A549 (cell line): Measurements from ENCODE around the gene SET. TPM values are rescaled to one million over a fixed set of nuclear protein-coding genes. Genes with fewer than 3 reads are reported as not detected.

Experiments used
- ATAC-seq, 2 experiments: fragments of 200-7000 bp in 1 of 2; fragments of >200 bp in 1 of 2; cut with Nextera tagmentation in 1 of 2; cut with Tn5 transposase in 1 of 2; 3 replicates each; pipeline versions ENCODE4 v1.8.0 to v1.9.1; 2018 to 2020; ENCODE audit warnings: mild to moderate bottlenecking in 1 of 2, moderate library complexity in 1 of 2
- CTCF ChIA-PET: fragments of 300-600 bp; sonication (Branson Sonifier 250); formaldehyde crosslinking; extraction: SDS; loops from one replicate; lab custom pipeline; 2021; ENCODE audit warnings: antibody characterized with exemption, inconsistent platforms; lab: Yijun Ruan, JAX
- POLR2A ChIA-PET: fragments of 350-600 bp; formaldehyde crosslinking; extraction: SDS; loops from one replicate; lab custom pipeline; 2021; ENCODE audit warnings: antibody characterized with exemption, inconsistent platforms; lab: Yijun Ruan, JAX
- DNase-seq, 2 experiments: peaks; one replicate each; pipeline versions ENCODE4 v3.0.0 to v3.0.0-alpha.2; 2011 to 2016; ENCODE audit warnings: low read depth in 1 of 2, low spot score in 1 of 2
- FAIRE-seq: peaks from 2 replicates; lab custom pipeline; 2011; peaks lifted over from hg19 to GRCh38; lab: Jason Lieb, UNC
- H3K27ac ChIP-seq, 2 experiments: fragments of >200 bp; sonication (Bioruptor Twin); formaldehyde crosslinking; 3 replicates each; pipeline ENCODE4 v1.5.1; 2016 to 2017
- H3K4me1 ChIP-seq: fragments of >200 bp; sonication (Bioruptor Twin); formaldehyde crosslinking; 3 replicates; pipeline ENCODE4 v1.6.1; 2016
- H3K4me2 ChIP-seq: fragments of >200 bp; sonication (Bioruptor Twin); formaldehyde crosslinking; 3 replicates; pipeline ENCODE4 v1.6.1; 2016
- H3K4me3 ChIP-seq: fragments of >200 bp; sonication (Bioruptor Twin); formaldehyde crosslinking; 3 replicates; pipeline ENCODE4 v1.5.1; 2016
- H3K9me3 ChIP-seq: fragments of >200 bp; sonication (Bioruptor Twin); formaldehyde crosslinking; 3 replicates; pipeline ENCODE4 v1.6.1; 2016
- ATOH8 ChIP-seq: fragments of 250-450 bp; sonication (Bioruptor Pico); IDR thresholded peaks from 2 replicates; pipeline ENCODE4 v1.5.0; 2020; ENCODE audit warnings: low read depth, mild to moderate bottlenecking, moderate library complexity
- BCL3 ChIP-seq: fragments of >200 bp; sonication (Bioruptor Twin); formaldehyde crosslinking; IDR thresholded peaks from 3 replicates; pipeline ENCODE4 v1.6.1; 2016
- CHD2 ChIP-seq: fragments of 150-350 bp; IDR thresholded peaks from 2 replicates; pipeline ENCODE4 v1.6.1; 2014; ENCODE audit warnings: low read length; ENCODE audit not compliant: partially characterized antibody
- CHD4 ChIP-seq: fragments of 200-600 bp; sonication (generic); IDR thresholded peaks from 2 replicates; pipeline ENCODE4 v1.6.1; 2016; ENCODE audit warnings: antibody characterized with exemption, mild to moderate bottlenecking, borderline replicate concordance
- CTCF ChIP-seq: fragments of >200 bp; sonication (Bioruptor Twin); formaldehyde crosslinking; IDR thresholded peaks from 3 replicates; pipeline ENCODE4 v1.5.1; 2016
- E2F6 ChIP-seq: IDR thresholded peaks from 2 replicates; pipeline ENCODE4 v1.6.1; 2012; ENCODE audit warnings: low read depth, borderline replicate concordance
- EHF ChIP-seq: fragments of 250-450 bp; sonication (Bioruptor Pico); IDR thresholded peaks from 2 replicates; pipeline ENCODE4 v1.5.0; 2020; ENCODE audit warnings: mild to moderate bottlenecking
- EHMT2 ChIP-seq: fragments of 200-600 bp; sonication (generic); IDR thresholded peaks from 2 replicates; pipeline ENCODE4 v1.6.1; 2016; ENCODE audit warnings: antibody characterized with exemption, low read depth, mild to moderate bottlenecking, moderate library complexity
- ELK1 ChIP-seq: fragments of 150-350 bp; IDR thresholded peaks from 2 replicates; pipeline ENCODE4 v1.6.1; 2014; ENCODE audit warnings: low read depth, mild to moderate bottlenecking, low read length
- ESRRA ChIP-seq: fragments of 150-350 bp; IDR thresholded peaks from 2 replicates; pipeline ENCODE4 v1.6.1; 2014; ENCODE audit warnings: mild to moderate bottlenecking, low read length, borderline replicate concordance
- FOSB ChIP-seq: fragments of 250-450 bp; sonication (Bioruptor Pico); IDR thresholded peaks from 2 replicates; pipeline ENCODE4 v1.5.0; 2020; ENCODE audit warnings: mild to moderate bottlenecking, moderate library complexity
- FOXS1 ChIP-seq: fragments of 250-450 bp; sonication (Bioruptor Pico); IDR thresholded peaks from 2 replicates; pipeline ENCODE4 v1.5.0; 2020; ENCODE audit warnings: mild to moderate bottlenecking, moderate library complexity
- GATA3 ChIP-seq: IDR thresholded peaks from 2 replicates; pipeline ENCODE4 v1.6.1; 2012; ENCODE audit warnings: borderline replicate concordance
- HOXB13 ChIP-seq: fragments of 250-450 bp; sonication (Bioruptor Pico); IDR thresholded peaks from 2 replicates; pipeline ENCODE4 v1.5.0; 2020; ENCODE audit warnings: low read depth, mild to moderate bottlenecking, moderate library complexity
- KDM1A ChIP-seq: fragments of 200-600 bp; sonication (generic); IDR thresholded peaks from 2 replicates; pipeline ENCODE4 v1.6.1; 2016; ENCODE audit warnings: low read depth, mild to moderate bottlenecking
- KDM5A ChIP-seq: fragments of 200-600 bp; sonication (generic); IDR thresholded peaks from 2 replicates; pipeline ENCODE4 v1.6.1; 2016; ENCODE audit warnings: antibody characterized with exemption, mild to moderate bottlenecking
- MYC ChIP-seq: IDR thresholded peaks from 2 replicates; pipeline ENCODE4 v1.6.1; 2012; ENCODE audit warnings: mild to moderate bottlenecking, inconsistent platforms, low read length, improper control_type of control experiment, borderline replicate concordance
- NFE2L2 ChIP-seq: fragments of 150-350 bp; conservative IDR thresholded peaks from 2 replicates; pipeline ENCODE4 v1.6.1; 2014; ENCODE audit warnings: low read length
- NPAS2 ChIP-seq: fragments of 250-450 bp; sonication (Bioruptor Pico); IDR thresholded peaks from 2 replicates; pipeline ENCODE4 v1.8.0; 2022; ENCODE audit warnings: mild to moderate bottlenecking, moderate library complexity, borderline replicate concordance
- NR3C1 ChIP-seq: fragments of >200 bp; sonication (Bioruptor Twin); formaldehyde crosslinking; IDR thresholded peaks from 3 replicates; pipeline ENCODE4 v1.6.1; 2017
- PHF8 ChIP-seq: fragments of 200-600 bp; sonication (generic); IDR thresholded peaks from 2 replicates; pipeline ENCODE4 v1.6.1; 2016; ENCODE audit warnings: low read depth, mild to moderate bottlenecking, antibody characterized with exemption, moderate library complexity, borderline replicate concordance
- POLR2A ChIP-seq: IDR thresholded peaks from 2 replicates; pipeline ENCODE4 v1.6.1; 2012; ENCODE audit warnings: mild to moderate bottlenecking, low read length
- POLR2AphosphoS2 ChIP-seq: conservative IDR thresholded peaks from 2 replicates; pipeline ENCODE4 v1.6.1; 2012; ENCODE audit warnings: low read length, improper control_type of control experiment, inconsistent platforms
- RAD21 ChIP-seq, 2 experiments: fragments of >200 bp in 1 of 2; sonication (Bioruptor Twin) in 1 of 2; formaldehyde crosslinking in 1 of 2; IDR thresholded peaks in 1 of 2; conservative IDR thresholded peaks in 1 of 2; 2 replicates in 1 of 2; 3 replicates in 1 of 2; pipeline ENCODE4 v1.6.1; 2012 to 2018; ENCODE audit warnings: inconsistent platforms in 1 of 2
- RCOR1 ChIP-seq: fragments of 150-350 bp; IDR thresholded peaks from 2 replicates; pipeline ENCODE4 v1.6.1; 2014; ENCODE audit warnings: antibody characterized with exemption, low read length, low read depth
- RFX5 ChIP-seq: fragments of 450-650 bp; IDR thresholded peaks from 2 replicates; pipeline ENCODE4 v1.7.1; 2014; ENCODE audit warnings: antibody characterized with exemption, mild to moderate bottlenecking, moderate library complexity
- TP53 ChIP-seq: fragments of 250-450 bp; sonication (Bioruptor Pico); IDR thresholded peaks from 2 replicates; pipeline ENCODE4 v1.5.0; 2021; ENCODE audit warnings: mild to moderate bottlenecking, moderate library complexity
- ZC3H11A ChIP-seq: fragments of 450-650 bp; IDR thresholded peaks from 2 replicates; pipeline ENCODE4 v1.6.1; 2014; ENCODE audit warnings: antibody characterized with exemption, mild to moderate bottlenecking
- ZFP36 ChIP-seq: fragments of 450-650 bp; IDR thresholded peaks from 2 replicates; pipeline ENCODE4 v1.6.1; 2014; ENCODE audit warnings: borderline replicate concordance; ENCODE audit not compliant: partially characterized antibody
- WGBS: methylation state at CpG from one replicate; pipeline ENCODE4 v1.1.6; 2017; ENCODE audit errors: missing lambda C conversion rate; 5-methylcytosine and 5-hydroxymethylcytosine counted together
- polyA plus RNA-seq, 4 experiments: library from polyadenylated mRNA; depleted of rRNA in 3 of 4; stranded (reverse); fragments of >200 nt; fragmentation: RNase III in 1 of 4; extraction: RNeasy Plus Mini Kit Qiagen cat#74134 plus additional on column Dnase treatment in 1 of 4; gene quantifications; 2 replicates in 3 of 4; 3 replicates in 1 of 4; pipeline ENCODE4 v1.2.3, GENCODE V29; 2011 to 2017
- TF ChIP-seq, protein P1 (sequence below): fragments of >200 bp; sonication (Bioruptor Twin); formaldehyde crosslinking; IDR thresholded peaks from 2 replicates; pipeline ENCODE4 v1.6.1; 2016

SET gene
- polyA plus RNA-seq, 2 of the 4 experiments (the other 2 are of a cell fraction): 518 to 538 TPM

DNA sequence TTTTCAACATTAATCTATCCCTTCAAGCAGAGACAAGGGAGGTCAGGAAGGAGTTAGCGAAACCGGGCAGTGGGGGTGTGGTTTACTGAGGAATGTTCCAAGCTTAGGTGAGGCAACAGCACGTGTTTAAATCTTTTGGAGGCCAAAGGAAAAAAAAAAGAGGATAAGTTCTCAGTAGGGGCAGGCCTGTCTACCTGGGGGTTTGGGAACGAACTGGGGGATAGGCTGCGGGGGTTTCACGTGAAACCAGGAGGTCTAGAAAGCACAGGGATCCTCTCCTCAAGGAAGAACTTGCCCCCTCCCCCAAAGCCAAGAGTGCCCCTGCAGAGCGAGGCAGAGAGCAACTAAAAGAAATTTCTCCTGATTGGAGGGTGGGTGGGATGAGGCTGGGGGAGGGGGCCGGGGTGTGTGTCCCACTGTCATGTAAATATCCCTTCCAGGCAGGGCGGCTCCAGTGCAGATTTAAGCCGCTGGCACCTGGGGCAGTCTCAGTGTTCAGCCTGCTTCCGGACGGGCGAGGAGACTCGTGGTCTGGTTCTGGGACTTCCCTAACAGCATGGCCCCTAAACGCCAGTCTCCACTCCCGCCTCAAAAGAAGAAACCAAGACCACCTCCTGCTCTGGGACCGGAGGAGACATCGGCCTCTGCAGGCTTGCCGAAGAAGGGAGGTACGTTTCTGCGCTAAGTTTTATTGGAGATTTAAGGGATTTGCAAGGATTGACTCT, 5.5 kb upstream of the SET start (continued):
- TF ChIP-seq BCL3: 0 out of 3 replicates have a peak, but pooled peaks have one; percentile 4
- TF ChIP-seq KDM1A: no peak
- TF ChIP-seq ZFP36: no peak
- no peak for TF ChIP-seq CTCF
- TF ChIP-seq, protein P1, sequence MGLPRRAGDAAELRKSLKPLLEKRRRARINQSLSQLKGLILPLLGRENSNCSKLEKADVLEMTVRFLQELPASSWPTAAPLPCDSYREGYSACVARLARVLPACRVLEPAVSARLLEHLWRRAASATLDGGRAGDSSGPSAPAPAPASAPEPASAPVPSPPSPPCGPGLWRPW: no peak
- no peak for TF ChIP-seq HOXB13 (CRISPR knock-in tag)
- peak; percentile 54 for TF ChIP-seq POLR2A
- TF ChIP-seq NFE2L2: no peak
- TF ChIP-seq RAD21 (conservative IDR thresholded peaks at IDR 0.05 in 1 of 2, IDR thresholded peaks at IDR 0.05 in 1 of 2): no peak
- TF ChIP-seq ATOH8 (CRISPR knock-in tag): no peak
- no peak for TF ChIP-seq TP53 (CRISPR knock-in tag)
- TF ChIP-seq KDM5A: no peak
- TF ChIP-seq RFX5: no peak
- TF ChIP-seq EHMT2: no peak
- TF ChIP-seq, all 56 proteins: peak for 4

DNA sequence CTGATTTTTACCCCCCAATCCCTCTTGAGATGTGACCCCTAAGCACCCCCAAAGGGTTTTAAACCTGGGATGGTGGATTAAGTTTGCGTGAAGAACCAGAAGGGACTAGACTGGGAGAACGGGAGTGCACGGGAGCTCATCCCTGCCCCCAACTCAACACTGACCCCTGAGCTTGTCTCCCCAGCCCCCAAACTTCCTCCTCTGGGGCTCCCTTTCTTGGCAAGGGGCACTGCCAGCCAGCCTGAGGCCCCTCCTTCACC, 5.0 kb upstream of the SET start:
- Histone ChIP-seq H3K27ac (peak overlapping the region; percentile 97 to 98), H3K9me3 (no peaks in the 10 kb centered on the region), H3K4me1 (peaks cover 34% of the 10 kb centered on the region), H3K4me2 (peak overlapping the region; percentile 91), H3K4me3 (peak overlapping the region; percentile 69)
- no peak for FAIRE-seq
- ChIA-PET POLR2A (interaction anchor here (0.8 to 2.2 kb wide), 6 partner anchors 8 to 49 kb away, joined by 3 to 24 read pairs (median 5); partner anchors contain the start of gene DYNC2I2), CTCF (interaction anchor here (0.7 to 2.5 kb wide), 3 partner anchors 18 to 48 kb away, joined by 4 to 13 read pairs (median 8); partner anchors contain the start of gene PKN3)
- ATAC-seq: peak; percentile 10 to 19; a peak in 4 of 6 replicates
- WGBS: 0% methylated on average over 3 of the region's 3 CpGs
- DNase-seq: no peak
- TF ChIP-seq POLR2AphosphoS2: no peak
- 0 out of 2 replicates have a peak, but pooled peaks have one; percentile 15 for TF ChIP-seq TP53 (CRISPR knock-in tag)
- no peak for TF ChIP-seq RAD21 (conservative IDR thresholded peaks at IDR 0.05 in 1 of 2, IDR thresholded peaks at IDR 0.05 in 1 of 2)
- no peak for TF ChIP-seq MYC
- TF ChIP-seq EHF (CRISPR knock-in tag): no peak
- TF ChIP-seq HOXB13 (CRISPR knock-in tag): no peak
- TF ChIP-seq ELK1: no peak
- no peak for TF ChIP-seq PHF8
- TF ChIP-seq FOSB (CRISPR knock-in tag): no peak
- TF ChIP-seq NR3C1: no peak
- 0 out of 2 replicates have a peak, but pooled peaks have one; percentile 27 for TF ChIP-seq GATA3
- TF ChIP-seq EHMT2: no peak
- TF ChIP-seq NPAS2 (CRISPR knock-in tag): no peak
- TF ChIP-seq ZC3H11A: no peak
- TF ChIP-seq KDM5A: no peak
- no peak for TF ChIP-seq NFE2L2
- no peak for TF ChIP-seq FOXS1 (CRISPR knock-in tag)
- peak; percentile 28 for TF ChIP-seq CHD2
- TF ChIP-seq ATOH8 (CRISPR knock-in tag): no peak
- TF ChIP-seq RCOR1: no peak
- TF ChIP-seq ESRRA: no peak
- TF ChIP-seq E2F6: 0 out of 2 replicates have a peak, but pooled peaks have one; percentile 7
- no peak for TF ChIP-seq CHD4
